HG02763 (cell line): ENCODE measurements around the gene PARVA.

Source experiments
- ATAC-seq: cut with Tn5 transposase; IDR thresholded peaks from one replicate; pipeline ENCODE4 v1.9.1; 2021; ENCODE audit warnings: mild to moderate bottlenecking, moderate library complexity; ENCODE audit not compliant: unreplicated experiment

The PARVA gene

DNA sequence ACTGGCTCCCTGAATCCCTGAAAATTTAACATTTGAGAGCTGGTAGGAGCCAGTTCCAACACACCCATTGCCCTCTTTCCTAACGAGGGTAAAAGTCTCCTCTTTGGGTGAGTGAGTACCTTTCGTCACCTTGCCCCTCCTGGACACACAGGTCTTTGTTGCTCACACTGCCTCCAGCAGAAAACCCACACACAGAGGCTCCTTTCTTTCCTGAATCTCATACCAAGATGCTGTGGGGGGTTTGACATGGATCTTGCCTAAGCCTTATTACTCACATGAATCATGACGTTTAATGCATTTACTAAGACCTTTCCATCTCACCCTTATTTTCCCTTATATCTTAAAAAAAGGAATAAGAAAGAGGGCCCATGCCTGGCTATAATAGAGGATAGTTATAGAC lies 53.0 kb downstream of the PARVA start:
- ATAC-seq: no peak

DNA sequence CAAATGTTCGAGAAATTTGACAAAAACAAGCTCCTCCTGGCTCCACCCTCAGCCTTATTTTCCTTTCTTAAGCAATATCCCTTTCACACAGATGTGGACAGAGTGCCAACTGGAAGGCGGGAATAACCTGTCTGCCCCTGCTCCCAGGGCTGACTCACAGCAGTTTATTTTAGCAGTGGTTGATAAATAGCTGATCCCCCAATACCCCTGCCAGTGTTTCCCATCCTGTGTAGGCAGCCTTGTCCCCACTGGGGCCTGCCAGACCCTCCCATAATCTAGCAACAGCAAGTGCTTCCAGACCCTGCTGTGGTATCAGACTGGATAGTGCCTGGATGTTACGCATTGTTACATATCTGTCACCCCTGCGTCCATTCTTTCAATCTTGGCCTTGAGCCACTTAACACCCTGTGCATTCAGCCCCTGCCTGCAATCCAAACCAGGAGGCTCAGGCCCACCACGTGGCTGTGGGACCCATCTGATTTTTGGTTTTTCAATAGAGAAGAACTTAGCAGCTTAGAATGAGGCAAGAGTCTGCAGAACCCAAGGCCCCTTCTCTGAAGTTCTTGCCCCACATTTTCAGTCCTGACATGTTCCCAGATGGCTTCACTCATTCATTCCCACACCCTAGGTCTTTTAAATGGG lies 53.7 kb downstream of the PARVA start:
- ATAC-seq: no peak

DNA sequence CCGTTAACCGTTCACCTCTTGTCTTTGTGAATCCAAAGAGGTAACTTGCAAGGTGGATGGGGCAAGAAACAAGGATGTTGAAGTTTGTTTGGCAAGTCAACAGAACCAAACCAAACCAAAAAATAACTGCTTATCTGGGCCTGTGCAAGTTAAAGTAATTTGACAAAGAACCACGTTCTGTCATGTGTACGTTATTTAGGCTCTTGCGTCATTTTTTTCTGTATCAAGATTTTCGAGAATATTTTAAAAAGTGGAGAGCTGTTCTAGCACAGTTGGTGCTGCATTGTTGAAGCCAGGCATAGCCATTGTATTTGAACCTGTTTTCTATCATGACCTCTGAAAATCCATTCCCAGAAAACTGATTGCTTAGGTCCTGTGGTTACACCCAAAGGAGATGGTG lies 55.1 kb downstream of the PARVA start:
- no peak for ATAC-seq

DNA sequence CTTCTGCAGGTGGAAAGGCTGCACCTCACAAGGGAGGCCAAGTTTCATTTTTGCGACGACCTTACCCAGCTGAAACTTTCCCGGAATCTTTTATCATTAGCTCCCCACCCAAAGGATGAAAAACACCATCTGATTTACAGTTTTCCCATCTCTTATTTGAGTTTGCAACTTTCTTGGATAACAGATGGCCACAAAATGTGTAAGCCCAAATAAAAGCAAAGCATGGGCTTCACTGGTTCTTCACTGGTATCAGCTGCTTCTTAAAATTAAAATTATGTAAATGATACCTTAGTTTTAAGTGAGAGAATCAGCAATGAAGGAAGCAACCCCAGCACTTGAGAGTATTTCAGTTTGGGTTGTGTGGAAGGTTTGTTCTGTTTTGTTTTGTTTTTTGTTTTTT lies 55.8 kb downstream of the PARVA start:
- ATAC-seq: no peak

DNA sequence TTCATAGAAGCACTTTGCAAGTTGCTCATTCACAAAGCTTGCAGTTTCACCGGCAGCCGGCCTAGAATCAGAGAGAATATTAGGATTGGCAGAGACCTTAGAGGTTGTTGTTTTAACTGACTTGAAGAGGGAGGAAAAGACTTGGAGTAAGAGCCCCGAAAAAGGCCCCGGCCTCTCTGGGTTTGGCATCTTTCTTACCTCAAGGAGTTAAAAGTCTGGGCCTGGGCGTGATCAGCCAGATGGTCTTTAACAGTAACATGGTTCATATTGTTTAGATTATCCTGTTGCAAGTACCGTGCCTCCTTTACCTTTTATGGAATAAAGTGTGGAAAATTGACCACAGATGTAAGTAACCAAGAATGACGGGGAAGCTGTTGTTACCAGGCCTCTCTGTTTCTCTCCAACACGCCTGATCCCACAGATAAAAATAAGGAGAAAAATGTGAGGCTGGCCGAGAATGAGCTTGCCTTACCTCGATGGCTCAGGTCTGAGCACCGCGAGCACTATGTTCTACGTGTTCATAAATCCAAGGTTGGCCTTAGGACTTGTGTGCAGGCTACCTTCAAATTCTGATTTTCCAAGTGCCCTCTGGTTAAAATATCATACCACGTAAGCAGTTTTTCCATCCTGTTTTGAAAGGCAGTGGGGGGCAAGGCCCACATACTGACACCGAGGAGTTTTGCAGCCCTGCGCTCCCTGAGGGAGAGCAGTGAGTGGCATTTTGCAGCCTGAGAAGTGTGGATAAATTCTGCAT lies 56.4 kb downstream of the PARVA start:
- ATAC-seq: no peak

DNA sequence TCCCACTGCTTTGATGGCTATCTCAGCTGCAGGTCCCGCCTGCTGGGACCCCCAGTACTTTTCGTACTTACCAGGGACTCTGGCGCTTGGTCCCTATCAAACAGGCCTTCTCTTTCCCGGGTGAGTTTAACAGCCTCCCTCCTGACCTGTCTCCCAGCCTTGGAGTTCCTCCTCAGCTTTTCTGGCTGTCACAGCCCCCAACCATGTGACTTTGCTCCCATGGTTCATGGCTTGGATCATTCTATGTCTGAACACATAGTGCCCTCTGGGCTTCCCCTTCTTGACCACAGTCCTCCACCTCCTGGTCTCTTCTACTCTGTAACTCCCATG lies 56.9 kb downstream of the PARVA start:
- ATAC-seq: no peak

DNA sequence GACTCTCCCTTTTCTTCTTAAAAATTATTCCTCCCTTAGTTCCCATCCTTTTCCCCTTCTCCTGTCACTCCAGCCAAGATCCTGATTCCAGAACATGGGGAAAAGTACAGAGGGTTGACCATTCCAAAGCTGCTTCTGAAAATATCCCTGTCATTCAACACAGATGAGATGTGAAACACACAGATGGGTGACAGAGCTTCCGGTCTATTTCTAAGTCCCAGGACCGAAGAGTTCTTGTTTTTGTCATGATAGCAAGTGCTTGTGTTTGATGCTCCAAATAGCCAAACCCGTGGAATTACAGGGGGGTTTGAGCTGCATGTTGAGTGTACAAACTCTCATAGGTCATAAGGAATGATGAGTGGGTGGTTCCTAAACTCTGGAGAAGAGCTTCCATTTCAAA lies 57.9 kb downstream of the PARVA start:
- no peak for ATAC-seq

DNA sequence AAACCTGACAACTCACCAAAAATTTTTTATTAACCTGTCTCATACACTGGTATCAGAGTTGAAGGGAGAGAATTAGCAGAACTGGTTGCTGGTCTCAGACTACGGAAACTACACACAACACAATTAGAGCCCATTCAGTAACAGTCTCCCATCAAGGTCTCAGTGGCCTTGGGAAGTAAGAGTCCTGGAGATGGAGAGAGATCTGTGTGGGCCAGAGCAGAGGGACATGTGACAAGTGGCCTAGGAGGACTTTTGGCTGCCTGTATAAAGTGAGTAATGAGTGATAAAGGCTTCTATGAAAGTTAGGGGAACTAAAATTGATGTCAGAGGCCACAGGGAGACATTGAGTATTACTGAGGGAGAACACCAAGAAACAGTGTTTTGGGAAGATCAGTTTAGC lies 58.9 kb downstream of the PARVA start:
- no peak for ATAC-seq

DNA sequence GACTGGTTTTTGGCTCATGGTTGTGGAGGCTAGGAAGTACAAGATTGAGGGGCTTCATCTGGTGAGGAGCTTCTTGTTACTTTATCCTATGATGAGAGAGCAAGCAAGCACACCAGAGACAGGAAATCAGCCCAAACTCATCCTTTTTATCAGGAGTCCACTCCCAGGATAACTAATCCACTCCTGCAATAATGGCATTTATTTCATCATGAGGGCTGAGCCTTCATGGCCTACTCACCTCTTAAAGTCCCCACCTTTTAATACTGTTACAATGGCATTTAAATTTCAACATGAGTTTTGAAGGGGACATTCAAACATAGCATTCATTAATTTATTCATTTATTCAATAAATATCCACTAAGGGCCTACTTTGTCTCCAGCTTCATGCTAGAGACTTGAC lies 60.9 kb downstream of the PARVA start:
- ATAC-seq: no peak

DNA sequence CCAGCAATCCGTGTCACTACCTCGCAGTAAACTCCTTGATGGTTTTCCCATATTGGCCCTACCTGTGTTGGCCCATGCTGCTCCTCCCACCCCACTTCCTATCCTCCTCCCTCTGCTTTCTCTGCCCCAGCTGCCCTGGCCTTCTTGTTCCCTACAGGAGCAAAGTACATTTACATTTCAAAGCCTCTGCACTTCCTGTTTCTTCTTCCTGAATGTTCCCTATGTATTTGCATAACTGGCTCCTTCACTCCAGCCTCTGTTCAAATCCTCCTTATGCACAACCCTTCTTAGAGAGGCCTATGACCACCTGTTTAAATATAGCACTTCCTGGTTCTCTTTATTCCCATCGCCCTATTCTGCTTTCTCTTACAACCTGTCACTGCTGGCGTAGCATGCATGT lies 62.2 kb downstream of the PARVA start:
- no peak for ATAC-seq

DNA sequence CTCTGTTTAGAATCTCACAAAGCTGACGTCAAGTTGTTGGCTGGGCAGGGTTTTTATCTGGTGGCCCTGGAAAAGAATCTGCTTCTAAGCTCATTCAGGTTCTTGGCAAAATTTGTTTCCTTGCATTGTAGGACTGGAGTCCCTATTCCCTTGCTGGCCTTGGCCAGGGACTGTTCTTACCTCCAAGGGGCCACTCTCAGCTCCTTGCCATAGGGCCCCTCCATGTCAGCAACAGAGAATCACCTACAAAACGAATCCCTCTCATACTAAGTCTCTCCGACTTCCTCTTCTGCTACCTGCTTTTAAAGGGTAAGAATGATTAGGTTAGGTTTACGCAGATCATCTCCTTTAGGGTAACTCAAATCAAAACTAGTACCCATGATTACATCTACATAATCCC lies 63.2 kb downstream of the PARVA start:
- no peak for ATAC-seq

DNA sequence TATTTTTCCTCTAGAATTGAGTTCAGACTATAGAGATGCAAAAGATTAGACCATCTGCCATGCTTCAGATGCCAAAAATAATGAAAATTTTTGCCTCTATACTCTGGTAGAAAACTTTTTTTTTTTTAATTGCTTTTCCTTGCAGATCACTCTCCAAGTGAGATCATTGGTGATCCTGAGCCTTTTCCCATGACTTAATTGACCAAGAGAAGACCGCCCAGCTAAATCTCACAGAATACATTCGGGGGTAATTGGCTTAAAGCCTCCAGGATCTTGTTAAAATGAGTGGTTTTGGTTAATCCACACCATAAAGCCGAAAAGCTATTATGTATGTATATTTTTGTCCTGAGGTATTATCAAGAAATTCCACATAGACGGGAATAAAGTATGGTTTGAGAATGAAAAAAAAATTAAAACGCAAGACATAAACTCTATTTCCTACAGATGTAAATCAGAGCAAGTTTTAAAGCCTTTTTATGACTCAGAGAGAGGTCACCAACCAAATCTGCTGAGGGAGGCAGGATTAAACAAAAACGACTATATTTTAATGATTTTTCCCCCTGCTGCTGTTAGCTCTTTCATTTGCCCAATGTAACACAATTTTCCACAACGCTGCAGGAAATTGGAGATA lies 64.0 kb downstream of the PARVA start:
- ATAC-seq: no peak

DNA sequence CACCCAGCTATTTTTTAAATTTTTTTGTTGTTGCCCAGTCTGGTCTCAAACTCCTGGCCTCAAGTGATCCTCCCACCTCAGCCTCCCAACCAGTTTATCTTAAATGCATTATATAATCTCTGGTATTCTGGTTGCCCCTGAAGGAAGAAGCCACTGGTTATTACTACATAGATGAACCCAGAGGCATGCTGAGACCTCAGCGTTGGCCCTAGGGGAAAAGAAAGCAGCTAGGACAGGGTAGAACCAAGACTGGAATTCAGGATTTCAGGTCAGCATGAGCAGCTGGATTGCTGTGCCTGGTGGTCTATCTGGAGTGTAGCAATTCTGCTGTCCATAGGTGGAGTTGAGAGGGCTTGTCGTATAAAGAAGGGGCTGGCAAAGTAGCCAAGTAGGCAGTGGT lies 67.2 kb downstream of the PARVA start:
- no peak for ATAC-seq

DNA sequence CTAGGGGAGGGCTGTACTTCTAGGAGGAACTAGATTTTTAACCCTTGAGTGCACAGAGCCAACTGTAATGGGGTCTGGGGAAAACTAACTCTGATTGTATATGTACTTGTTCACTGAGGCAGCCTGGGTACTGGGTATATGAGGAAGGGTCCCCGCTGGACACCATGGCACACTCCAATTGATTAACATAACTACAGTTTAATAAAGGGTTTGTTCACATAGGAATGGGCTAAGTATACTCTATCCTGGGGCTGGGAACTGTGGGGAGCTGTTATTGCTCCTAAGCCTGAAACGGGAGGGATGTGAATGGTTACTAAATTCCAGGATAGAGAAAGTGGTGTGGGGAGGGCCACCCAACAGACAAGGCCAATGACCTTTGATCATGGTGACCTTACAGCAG lies 67.6 kb downstream of the PARVA start:
- no peak for ATAC-seq

DNA sequence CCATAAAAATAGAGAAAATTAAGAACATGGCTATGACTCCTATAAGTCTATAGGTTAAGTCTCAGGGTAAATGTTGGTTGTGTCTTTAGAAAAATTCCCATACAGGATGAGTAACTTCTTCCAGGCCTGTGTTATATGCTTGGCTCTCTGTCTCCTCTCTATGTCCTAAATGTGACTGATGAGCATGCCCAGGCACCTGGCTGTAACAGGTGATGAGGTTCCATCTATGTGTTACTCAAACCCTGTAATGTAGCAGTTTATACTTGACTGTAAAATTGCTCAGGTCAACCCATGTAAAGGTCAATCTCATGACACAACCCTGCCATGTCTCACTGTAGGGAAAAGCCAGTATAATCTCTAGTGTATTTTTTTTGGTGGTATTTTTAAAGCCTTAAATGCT lies 69.5 kb downstream of the PARVA start:
- no peak for ATAC-seq

DNA sequence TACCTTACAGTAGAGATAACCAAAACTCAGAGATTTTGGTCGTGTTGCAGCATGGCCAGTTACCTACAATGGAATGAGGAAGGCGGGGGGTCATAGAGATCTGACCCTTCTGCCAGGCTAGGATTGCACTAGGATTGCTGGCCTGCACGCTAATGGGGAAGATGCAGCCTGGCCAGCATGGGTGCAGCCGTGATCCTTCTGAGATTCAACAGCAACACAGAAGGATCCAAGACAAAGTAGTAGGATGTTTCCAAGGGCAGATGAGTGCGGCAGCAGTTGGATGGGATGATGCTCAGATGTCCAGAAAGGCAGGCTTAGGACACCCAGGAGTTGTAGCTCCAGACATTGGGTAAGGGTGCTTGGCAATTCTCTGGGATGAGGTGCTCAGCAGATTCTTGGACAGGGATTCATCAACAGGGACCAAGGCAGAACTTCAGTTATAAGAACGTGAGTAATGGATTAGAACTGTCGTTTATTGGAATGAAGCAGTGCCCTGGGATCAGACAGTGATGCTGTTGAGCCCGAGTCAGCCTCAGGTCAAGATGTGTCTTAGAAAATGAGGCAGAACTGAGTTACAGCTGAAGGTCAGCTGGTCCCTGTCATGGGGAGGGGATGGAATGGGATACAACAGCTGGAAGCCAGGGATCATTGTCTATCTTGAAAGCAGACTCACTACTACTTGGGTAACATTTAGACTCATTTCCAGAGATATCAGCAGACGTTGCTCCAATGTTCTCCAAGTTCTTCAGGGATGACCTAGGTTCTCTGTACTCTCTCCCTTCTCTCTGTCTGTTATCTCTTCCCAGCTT lies 71.0 kb downstream of the PARVA start:
- ATAC-seq: no peak

DNA sequence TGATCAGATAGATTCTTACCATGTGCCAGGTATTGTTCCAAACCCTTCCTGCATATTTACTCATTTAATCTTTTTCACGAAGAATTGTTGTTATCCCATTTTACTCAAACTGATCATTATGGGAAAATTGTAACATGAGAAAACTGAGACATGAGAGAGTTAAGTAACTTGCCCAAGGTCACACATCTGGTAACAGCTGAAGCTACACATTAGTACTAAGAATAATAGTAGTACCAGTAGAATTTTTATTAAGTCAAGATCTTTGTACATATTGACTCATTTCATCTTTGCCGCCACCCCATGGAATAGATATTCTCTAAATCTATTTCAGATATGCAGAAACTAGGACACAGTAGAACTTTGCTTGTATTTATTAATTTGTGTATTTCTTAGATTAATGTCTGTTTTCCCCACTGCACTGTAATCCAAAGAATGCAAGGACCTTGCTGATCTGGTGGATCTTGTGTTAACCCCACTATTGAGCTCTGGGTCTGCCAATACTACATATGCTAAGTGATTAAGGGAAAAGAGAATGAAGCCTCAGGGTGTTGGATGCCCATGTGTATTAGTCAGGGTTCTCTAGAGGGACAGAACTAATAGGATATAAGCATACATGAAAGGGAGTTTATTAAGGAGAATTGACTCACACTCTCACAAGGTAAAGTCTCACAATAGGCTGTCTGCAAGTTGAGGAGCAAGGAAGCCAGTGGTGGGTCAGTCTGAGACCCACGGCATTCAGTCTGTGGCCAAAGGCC lies 72.8 kb downstream of the PARVA start:
- ATAC-seq: no peak

DNA sequence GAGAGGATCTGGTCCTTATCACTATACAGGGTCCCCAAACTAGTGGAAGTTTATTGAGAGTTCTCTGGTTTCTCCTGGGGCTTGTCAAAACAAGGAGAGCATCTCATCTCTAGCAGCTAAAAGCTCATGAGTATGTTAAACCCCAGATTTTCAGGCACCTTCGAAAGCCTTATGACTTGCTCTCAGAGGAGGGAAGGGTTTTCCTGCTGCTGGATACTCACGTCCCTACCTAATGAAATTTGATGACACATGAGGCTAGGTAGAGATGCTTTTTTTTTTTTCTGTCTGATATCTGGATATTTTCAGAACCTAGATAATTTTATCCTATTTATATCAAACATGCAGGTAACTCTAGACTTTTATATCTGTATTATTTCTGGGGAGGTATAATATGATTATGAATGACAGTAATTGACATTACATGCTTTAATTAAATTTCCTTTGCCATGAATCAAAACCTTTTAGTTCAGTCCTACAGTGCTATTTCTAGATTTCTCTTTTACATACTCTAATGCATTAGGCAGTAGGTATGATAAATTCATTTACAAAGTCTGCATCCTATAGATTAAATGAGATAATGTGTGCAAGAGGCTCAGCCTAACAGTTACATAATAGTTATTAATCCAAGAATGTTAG lies 73.9 kb downstream of the PARVA start:
- ATAC-seq: no peak

DNA sequence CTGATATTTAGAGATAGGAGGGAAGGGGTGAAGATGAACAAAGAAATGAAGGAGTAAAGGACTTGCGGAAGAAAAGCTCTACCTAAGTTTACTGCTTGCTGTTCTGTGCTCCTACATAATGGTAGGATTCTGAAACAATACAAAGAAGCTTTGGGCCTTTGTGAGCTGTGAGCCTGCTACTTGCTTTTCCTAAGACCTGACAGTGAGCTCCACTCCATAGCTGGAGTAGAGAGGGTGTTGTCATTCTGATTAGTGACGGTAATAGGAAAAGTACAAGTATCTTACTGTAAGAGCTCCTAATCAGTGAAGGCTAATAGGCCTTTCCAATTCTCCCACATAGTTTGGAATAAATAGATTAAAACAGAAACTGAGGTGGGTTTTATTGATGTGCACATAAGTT lies 75.9 kb downstream of the PARVA start:
- ATAC-seq: no peak

DNA sequence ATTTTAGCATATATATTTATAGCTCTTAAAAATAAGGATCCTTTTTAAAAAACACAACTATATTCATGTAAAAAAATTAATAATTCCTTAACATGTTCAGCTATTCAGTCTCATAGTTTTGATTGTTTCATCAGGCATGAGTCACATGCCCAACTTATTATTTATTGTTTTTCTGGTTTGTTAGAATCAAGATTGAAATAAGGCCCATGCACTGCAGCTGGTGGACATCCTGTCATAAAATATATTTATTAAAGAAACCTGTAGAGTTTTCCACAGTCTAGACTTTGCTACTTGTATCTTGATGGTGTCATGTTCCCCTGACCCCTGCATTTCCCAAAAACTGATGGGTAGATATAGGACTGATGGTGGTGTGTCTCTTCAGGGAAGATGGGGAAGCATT lies 77.4 kb downstream of the PARVA start:
- no peak for ATAC-seq

DNA sequence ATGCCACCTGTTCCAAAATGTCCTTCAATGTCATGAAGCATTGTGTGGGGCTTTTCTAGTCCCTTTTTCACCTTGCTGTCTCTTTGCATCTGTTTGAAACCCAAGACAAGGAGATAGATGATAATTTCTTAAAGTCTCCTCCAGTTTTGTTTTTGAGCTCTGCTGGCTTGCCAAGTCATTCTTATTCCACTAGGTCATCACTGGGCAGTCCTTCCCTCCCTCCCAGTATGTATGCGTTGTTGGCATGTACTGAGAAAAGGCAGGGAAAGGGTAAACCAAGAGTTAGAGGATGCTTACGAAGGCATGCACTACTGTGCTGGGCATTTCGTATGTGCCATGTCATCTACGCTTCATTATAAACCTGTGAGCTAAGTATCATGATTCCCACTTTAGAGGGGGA lies 78.6 kb downstream of the PARVA start:
- ATAC-seq: no peak
